ENCODE measurements around the gene FGGY.

- TF ChIP-seq KAT7 (CRISPR knock-in tag; IDR thresholded peaks at IDR 0.05; ENCODE audit: borderline replicate concordance), result no peak
- TF ChIP-seq TEAD1 (CRISPR knock-in tag; IDR thresholded peaks at IDR 0.05), result no peak
- no peak for TF ChIP-seq MAX (CRISPR knock-in tag; IDR thresholded peaks at IDR 0.05)
- no peak for TF ChIP-seq SP1 (CRISPR knock-in tag; conservative IDR thresholded peaks at IDR 0.05)
- TF ChIP-seq, protein P1, sequence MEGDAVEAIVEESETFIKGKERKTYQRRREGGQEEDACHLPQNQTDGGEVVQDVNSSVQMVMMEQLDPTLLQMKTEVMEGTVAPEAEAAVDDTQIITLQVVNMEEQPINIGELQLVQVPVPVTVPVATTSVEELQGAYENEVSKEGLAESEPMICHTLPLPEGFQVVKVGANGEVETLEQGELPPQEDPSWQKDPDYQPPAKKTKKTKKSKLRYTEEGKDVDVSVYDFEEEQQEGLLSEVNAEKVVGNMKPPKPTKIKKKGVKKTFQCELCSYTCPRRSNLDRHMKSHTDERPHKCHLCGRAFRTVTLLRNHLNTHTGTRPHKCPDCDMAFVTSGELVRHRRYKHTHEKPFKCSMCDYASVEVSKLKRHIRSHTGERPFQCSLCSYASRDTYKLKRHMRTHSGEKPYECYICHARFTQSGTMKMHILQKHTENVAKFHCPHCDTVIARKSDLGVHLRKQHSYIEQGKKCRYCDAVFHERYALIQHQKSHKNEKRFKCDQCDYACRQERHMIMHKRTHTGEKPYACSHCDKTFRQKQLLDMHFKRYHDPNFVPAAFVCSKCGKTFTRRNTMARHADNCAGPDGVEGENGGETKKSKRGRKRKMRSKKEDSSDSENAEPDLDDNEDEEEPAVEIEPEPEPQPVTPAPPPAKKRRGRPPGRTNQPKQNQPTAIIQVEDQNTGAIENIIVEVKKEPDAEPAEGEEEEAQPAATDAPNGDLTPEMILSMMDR (IDR thresholded peaks at IDR 0.05), result no peak
Measured at GRCh38 chr1:59645893-59646292, 349.0 kb downstream of the FGGY start.

All from WTC11 (cell line).